ENCODE measurements around the gene IQCF5. TPM values are rescaled to one million over a fixed set of nuclear protein-coding genes. Genes with fewer than 3 reads are reported as not detected.

The IQCF5 gene
- total and polyA plus RNA-seq, 4 donors = not detected

DNA sequence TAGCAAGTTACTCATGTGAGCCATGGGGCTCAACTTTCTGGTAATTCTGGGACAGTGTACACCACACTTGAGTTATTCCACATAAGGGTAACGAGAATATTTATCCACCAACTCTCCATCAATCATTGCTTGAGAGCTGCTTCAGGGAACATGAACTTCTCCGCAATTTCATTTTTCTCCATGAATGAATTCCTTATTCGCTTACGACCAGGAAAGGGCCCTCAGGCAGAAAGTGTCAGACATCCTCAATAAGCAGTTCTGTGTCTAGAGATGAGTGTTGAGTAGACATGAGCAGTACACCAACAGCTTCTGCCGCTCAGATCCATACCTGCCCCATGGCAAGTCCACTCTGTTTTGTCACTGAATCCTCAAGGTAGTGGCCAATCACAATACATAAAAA, 38.8 kb downstream of the IQCF5 start:
- DNase-seq = peak in 1 of 3 donors; percentile 14
- 69 to 71% methylated on average over 5 of the region's 5 CpGs for WGBS, 2 donors
- no peaks in the 10 kb centered on the region for H3K36me3 ChIP-seq (ENCODE audit: control insufficient read depth in 4 of 4, insufficient read depth in 4 of 4, low read length in 4 of 4)
- no peaks in the 10 kb centered on the region for H3K9me3 ChIP-seq (ENCODE audit: control insufficient read depth in 4 of 4, insufficient read depth in 3 of 4, low read length in 3 of 4)
- peaks cover 0 to 6% (median 0%) of the 10 kb centered on the region in 5 donors for H3K4me1 ChIP-seq (ENCODE audit: control insufficient read depth in 5 of 5, insufficient read depth in 5 of 5, low read length in 5 of 5)
- no peak overlapping the region for H3K27ac ChIP-seq (ENCODE audit: low read depth in 1 of 2, low read length in 1 of 2)
- no peak for ATAC-seq (ENCODE audit: insufficient read depth, low FRiP score)
- H3K9ac ChIP-seq (ENCODE audit: insufficient read depth in 1 of 2, low read length in 2 of 2) = no peak overlapping the region
- TF ChIP-seq CTCF (IDR thresholded peaks at IDR 0.05; ENCODE audit: control extremely low read depth, extremely low read depth) = no peak
- H3K4me3 ChIP-seq = no peak overlapping the region
- no peaks in the 10 kb centered on the region for H3K27me3 ChIP-seq (ENCODE audit: control insufficient read depth in 3 of 3, insufficient read depth in 3 of 3, low read length in 2 of 3)

- DNase-seq (no peak), ATAC-seq (ENCODE audit: insufficient read depth, low FRiP score) (no peak)
- no peak overlapping the region for H3K9ac ChIP-seq (ENCODE audit: insufficient read depth in 1 of 2, low read length in 2 of 2)
- H3K4me1 ChIP-seq (ENCODE audit: control insufficient read depth in 5 of 5, insufficient read depth in 5 of 5, low read length in 5 of 5) = no peaks in the 10 kb centered on the region
- peaks cover 0 to 16% (median 6%) of the 10 kb centered on the region in 4 donors for H3K9me3 ChIP-seq (ENCODE audit: control insufficient read depth in 4 of 4, insufficient read depth in 3 of 4, low read length in 3 of 4)
- peak overlapping the region; percentile 12 for H3K4me3 ChIP-seq
- no peaks in the 10 kb centered on the region for H3K27me3 ChIP-seq (ENCODE audit: control insufficient read depth in 3 of 3, insufficient read depth in 3 of 3, low read length in 2 of 3)
- TF ChIP-seq CTCF (IDR thresholded peaks at IDR 0.05; ENCODE audit: control extremely low read depth, extremely low read depth) = no peak
- 50 to 53% methylated on average over 4 of the region's 4 CpGs for WGBS, 2 donors
- no peaks in the 10 kb centered on the region for H3K36me3 ChIP-seq (ENCODE audit: control insufficient read depth in 4 of 4, insufficient read depth in 4 of 4, low read length in 4 of 4)
- no peak overlapping the region for H3K27ac ChIP-seq (ENCODE audit: low read depth in 1 of 2, low read length in 1 of 2)
Measured at GRCh38 chr3:51830836-51831385, 44.5 kb downstream of the IQCF5 start.

- H3K4me3 ChIP-seq = no peak overlapping the region
- H3K27ac ChIP-seq (ENCODE audit: low read depth in 1 of 2, low read length in 1 of 2) = no peak overlapping the region
- DNase-seq (no peak), ATAC-seq (ENCODE audit: insufficient read depth, low FRiP score) (no peak)
- H3K36me3 ChIP-seq (ENCODE audit: control insufficient read depth in 4 of 4, insufficient read depth in 4 of 4, low read length in 4 of 4) = no peaks in the 10 kb centered on the region
- no peak overlapping the region for H3K9ac ChIP-seq (ENCODE audit: insufficient read depth in 1 of 2, low read length in 2 of 2)
- 91% methylated on average over 13 of the region's 13 CpGs for whole genome bisulfite sequencing, 2 donors
- no peak for TF ChIP-seq CTCF (IDR thresholded peaks at IDR 0.05; ENCODE audit: control extremely low read depth, extremely low read depth)
- H3K4me1 ChIP-seq (ENCODE audit: control insufficient read depth in 5 of 5, insufficient read depth in 5 of 5, low read length in 5 of 5) = no peaks in the 10 kb centered on the region
- H3K9me3 ChIP-seq (ENCODE audit: control insufficient read depth in 4 of 4, insufficient read depth in 3 of 4, low read length in 3 of 4) = peaks cover 0 to 16% (median 6%) of the 10 kb centered on the region in 4 donors
- H3K27me3 ChIP-seq (ENCODE audit: control insufficient read depth in 3 of 3, insufficient read depth in 3 of 3, low read length in 2 of 3) = no peaks in the 10 kb centered on the region
Measured at GRCh38 chr3:51830345-51830744, 45.1 kb downstream of the IQCF5 start.

DNA sequence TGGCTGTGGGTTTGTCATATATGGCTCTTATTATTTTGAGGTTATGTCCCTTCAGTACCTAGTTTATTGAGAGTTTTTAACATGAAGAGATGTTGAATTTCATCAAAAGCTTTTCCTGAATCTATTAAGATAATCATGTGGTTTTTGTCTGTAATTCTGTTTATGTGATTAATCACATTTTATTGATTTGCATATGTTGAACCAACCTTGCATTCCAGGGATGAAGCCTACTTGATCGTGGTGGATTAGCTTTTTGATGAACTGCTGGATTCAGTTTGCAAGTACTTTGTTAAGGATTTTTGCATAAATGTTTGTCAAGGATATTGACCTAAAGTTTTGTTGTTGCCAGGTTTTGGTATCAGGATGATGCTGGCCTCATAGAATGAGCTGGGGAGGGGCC, 47.1 kb downstream of the IQCF5 start:
- no peak for TF ChIP-seq CTCF (IDR thresholded peaks at IDR 0.05; ENCODE audit: control extremely low read depth, extremely low read depth)
- Histone ChIP-seq H3K9ac (ENCODE audit: insufficient read depth in 1 of 2, low read length in 2 of 2) (no peak overlapping the region), H3K4me1 (ENCODE audit: control insufficient read depth in 5 of 5, insufficient read depth in 5 of 5, low read length in 5 of 5) (no peaks in the 10 kb centered on the region), H3K9me3 (ENCODE audit: control insufficient read depth in 4 of 4, insufficient read depth in 3 of 4, low read length in 3 of 4) (peaks cover 0 to 16% (median 6%) of the 10 kb centered on the region in 4 donors), H3K4me3 (no peak overlapping the region), H3K36me3 (ENCODE audit: control insufficient read depth in 4 of 4, insufficient read depth in 4 of 4, low read length in 4 of 4) (no peaks in the 10 kb centered on the region), H3K27me3 (ENCODE audit: control insufficient read depth in 3 of 3, insufficient read depth in 3 of 3, low read length in 2 of 3) (no peaks in the 10 kb centered on the region), H3K27ac (ENCODE audit: low read depth in 1 of 2, low read length in 1 of 2) (no peak overlapping the region)
- no peak for DNase-seq
- 82 to 83% methylated on average over 1 of the region's 1 CpG for WGBS, 2 donors
- no peak for ATAC-seq (ENCODE audit: insufficient read depth, low FRiP score)
